H9 (cell line): ENCODE results near the gene WNT10A. TPM values are rescaled to one million over a fixed set of nuclear protein-coding genes. Genes with fewer than 3 reads are reported as not detected.

Source experiments
- DNase-seq: peaks from one replicate; pipeline ENCODE4 v3.0.0-alpha.2; 2017
- H2AFZ ChIP-seq: one replicate; pipeline ENCODE4 v1.6.1; 2013; ENCODE audit warnings: mild to moderate bottlenecking, low read length, control low read depth, moderate library complexity
- H2AK5ac ChIP-seq: 2 replicates; pipeline ENCODE4 v1.6.1; 2013; ENCODE audit warnings: low read length, control low read depth, mixed read lengths; ENCODE audit not compliant: insufficient read length
- H2BK120ac ChIP-seq: one replicate; pipeline ENCODE4 v1.6.1; 2013; ENCODE audit warnings: low read depth, mild to moderate bottlenecking, low read length, control low read depth, inconsistent platforms; ENCODE audit not compliant: poor library complexity, severe bottlenecking
- H2BK12ac ChIP-seq: 2 replicates; pipeline ENCODE4 v1.6.1; 2013; ENCODE audit warnings: low read length, control low read depth, mixed read lengths, low read depth; ENCODE audit not compliant: insufficient read length
- H2BK15ac ChIP-seq: 2 replicates; pipeline ENCODE4 v1.6.1; 2013; ENCODE audit warnings: low read depth, low read length, control low read depth
- H2BK20ac ChIP-seq: one replicate; pipeline ENCODE4 v1.6.1; 2013; ENCODE audit warnings: low read depth, mild to moderate bottlenecking, low read length, control low read depth, inconsistent platforms; ENCODE audit not compliant: poor library complexity, severe bottlenecking
- H2BK5ac ChIP-seq: 2 replicates; pipeline ENCODE4 v1.6.1; 2013; ENCODE audit warnings: low read length, control low read depth, mixed read lengths; ENCODE audit not compliant: insufficient read length
- H3K14ac ChIP-seq: 2 replicates; pipeline ENCODE4 v1.6.1; 2013; ENCODE audit warnings: low read length, control low read depth; ENCODE audit not compliant: insufficient read depth
- H3K18ac ChIP-seq: 2 replicates; pipeline ENCODE4 v1.6.1; 2013; ENCODE audit warnings: low read depth, mild to moderate bottlenecking, mixed read lengths, low read length, control low read depth; ENCODE audit not compliant: insufficient read length
- H3K23ac ChIP-seq: 2 replicates; pipeline ENCODE4 v1.6.1; 2013; ENCODE audit warnings: low read length, control low read depth, mixed read lengths, low read depth; ENCODE audit not compliant: insufficient read length
- H3K23me2 ChIP-seq: 2 replicates; pipeline ENCODE4 v1.6.1; 2013; ENCODE audit warnings: low read depth, mild to moderate bottlenecking, mixed read lengths, low read length, control low read depth; ENCODE audit not compliant: insufficient read length, poor library complexity, severe bottlenecking
- H3K27ac ChIP-seq: 2 replicates; pipeline ENCODE4 v1.5.1; 2013; ENCODE audit warnings: low read length, control low read depth, mixed read lengths, low read depth; ENCODE audit not compliant: insufficient read length
- H3K27me3 ChIP-seq: 2 replicates; pipeline ENCODE4 v1.6.1; 2013; ENCODE audit warnings: low read length, control low read depth, inconsistent platforms; ENCODE audit not compliant: insufficient read depth
- H3K4ac ChIP-seq: 2 replicates; pipeline ENCODE4 v1.6.1; 2013; ENCODE audit warnings: low read depth, mild to moderate bottlenecking, control low read depth, inconsistent platforms, low read length, moderate library complexity
- H3K4me1 ChIP-seq: 2 replicates; pipeline ENCODE4 v1.6.1; 2013; ENCODE audit warnings: low read length, control low read depth, inconsistent platforms; ENCODE audit not compliant: insufficient read depth
- H3K4me2 ChIP-seq: 2 replicates; pipeline ENCODE4 v1.6.1; 2013; ENCODE audit warnings: low read length, control low read depth, mixed read lengths; ENCODE audit not compliant: insufficient read length, insufficient read depth
- H3K56ac ChIP-seq: 2 replicates; pipeline ENCODE4 v1.6.1; 2013; ENCODE audit warnings: low read depth, mild to moderate bottlenecking, mixed read lengths, low read length, control low read depth; ENCODE audit not compliant: insufficient read length
- H3K79me1 ChIP-seq: 2 replicates; pipeline ENCODE4 v1.6.1; 2013; ENCODE audit warnings: low read depth, mild to moderate bottlenecking, moderate library complexity, low read length, control low read depth, inconsistent platforms; ENCODE audit not compliant: insufficient read depth, poor library complexity, severe bottlenecking
- H3K79me2 ChIP-seq: 2 replicates; pipeline ENCODE4 v1.6.1; 2013; ENCODE audit warnings: low read length, control low read depth, inconsistent platforms; ENCODE audit not compliant: insufficient read depth
- H3K9ac ChIP-seq: 2 replicates; pipeline ENCODE4 v1.6.1; 2013; ENCODE audit warnings: low read length, control low read depth, mixed read lengths; ENCODE audit not compliant: insufficient read length; ENCODE audit errors: extremely low read depth
- H3K9me3 ChIP-seq: one replicate; pipeline ENCODE4 v1.6.1; 2013; ENCODE audit warnings: low read depth, low read length, inconsistent platforms; ENCODE audit not compliant: control insufficient read depth
- H3T11ph ChIP-seq: one replicate; pipeline ENCODE4 v1.6.1; 2013; ENCODE audit warnings: mild to moderate bottlenecking, low read length, control low read depth, inconsistent platforms
- H4K20me1 ChIP-seq: one replicate; pipeline ENCODE4 v1.6.1; 2013; ENCODE audit not compliant: control insufficient read depth, insufficient read length, insufficient read depth
- H4K5ac ChIP-seq: 2 replicates; pipeline ENCODE4 v1.6.1; 2013; ENCODE audit warnings: low read depth, mild to moderate bottlenecking, mixed read lengths, low read length, control low read depth; ENCODE audit not compliant: insufficient read length
- H4K8ac ChIP-seq: replicated peaks from 2 replicates; pipeline ENCODE4 v1.6.1; 2013; ENCODE audit warnings: low read length, control low read depth, mixed read lengths, low read depth; ENCODE audit not compliant: insufficient read length
- H4K91ac ChIP-seq: 2 replicates; pipeline ENCODE4 v1.6.1; 2013; ENCODE audit warnings: low read depth, mild to moderate bottlenecking, moderate library complexity, mixed read lengths, low read length, control low read depth; ENCODE audit not compliant: insufficient read length
- H3K27ac Mint-ChIP-seq, 3 experiments: 2 replicates in 2 of 3; 3 replicates in 1 of 3; pipeline ENCODE4 v1.8.0; 2020 to 2021; ENCODE audit warnings: mixed read lengths in 3 of 3, mild to moderate bottlenecking in 1 of 3, moderate library complexity in 1 of 3
- H3K27me3 Mint-ChIP-seq: 2 replicates; pipeline ENCODE4 v1.8.0; 2021; ENCODE audit warnings: low read depth, mild to moderate bottlenecking, moderate library complexity, mixed read lengths
- H3K36me3 Mint-ChIP-seq, 3 experiments: 2 replicates in 2 of 3; 3 replicates in 1 of 3; pipeline ENCODE4 v1.8.0; 2020 to 2021; ENCODE audit warnings: low read depth in 3 of 3, mixed read lengths in 3 of 3; ENCODE audit not compliant: insufficient read depth in 1 of 3
- H3K4me1 Mint-ChIP-seq, 2 experiments: 2 replicates each; pipeline ENCODE4 v1.8.0; 2020; ENCODE audit warnings: mixed read lengths in 2 of 2
- H3K4me3 Mint-ChIP-seq, 2 experiments: 2 replicates in 1 of 2; 3 replicates in 1 of 2; pipeline ENCODE4 v1.8.0; 2020 to 2021; ENCODE audit warnings: mild to moderate bottlenecking in 2 of 2, mixed read lengths in 2 of 2, moderate library complexity in 1 of 2
- H3K9me3 Mint-ChIP-seq, 2 experiments: 2 replicates in 1 of 2; 3 replicates in 1 of 2; pipeline ENCODE4 v1.8.0; 2020; ENCODE audit warnings: mild to moderate bottlenecking in 2 of 2, mixed read lengths in 2 of 2, moderate library complexity in 1 of 2
- CTCF ChIP-seq: fragments of 200-600 bp; sonication (generic); conservative IDR thresholded peaks from 3 replicates; pipeline ENCODE4 v1.8.0; 2021; ENCODE audit warnings: antibody characterized with exemption, mild to moderate bottlenecking
- WGBS: extraction: QIAGEN DNeasy Blood & Tissue Kit; methylation state at CpG from one replicate; pipeline ENCODE4 v1.1.7; 2013; ENCODE audit warnings: missing lambda C conversion rate, low lambda C conversion rate, mixed read lengths; ENCODE audit not compliant: insufficient read length; ENCODE audit errors: extremely low coverage; 5-methylcytosine and 5-hydroxymethylcytosine counted together
- total RNA-seq: library from RNA; stranded (reverse); gene quantifications from 2 replicates; pipeline ENCODE4 v1.2.1, GENCODE V29; 2021

Gene WNT10A
- total RNA-seq, 1 experiment from 2014 or later: not detected

- peaks cover 2% of the 10 kb centered on the region for H3K23me2 ChIP-seq
- H2BK12ac ChIP-seq: no peak overlapping the region
- peaks cover 0 to 2% of the 10 kb centered on the region in 2 experiments; a peak in 1 of 5 replicates for H3K9me3 Mint-ChIP-seq
- H3K79me2 ChIP-seq: no peaks in the 10 kb centered on the region
- H3K4me3 Mint-ChIP-seq: no peak overlapping the region; a peak in 1 of 5 replicates
- H3K36me3 Mint-ChIP-seq: no peaks in the 10 kb centered on the region; a peak in 1 of 7 replicates
- no peak for DNase-seq
- peaks cover 8 to 26% of the 10 kb centered on the region in 2 experiments for H3K4me1 Mint-ChIP-seq
- no peak overlapping the region for H3K27ac ChIP-seq
- H2BK20ac ChIP-seq: no peak overlapping the region
- no CpG with 5 or more reads among the region's 3 CpGs for WGBS
- no peak overlapping the region for H2BK5ac ChIP-seq
- H3K14ac ChIP-seq: no peak overlapping the region
- H3K9ac ChIP-seq: no peak overlapping the region
- peaks cover 97% of the 10 kb centered on the region for H3K27me3 Mint-ChIP-seq
- H4K8ac ChIP-seq: no peak overlapping the region
- no peak overlapping the region for H3K18ac ChIP-seq
- H3K56ac ChIP-seq: no peak overlapping the region
- H3K27me3 ChIP-seq: peaks cover 78% of the 10 kb centered on the region
- H3K9me3 ChIP-seq: no peaks in the 10 kb centered on the region
- no peak overlapping the region for H3K23ac ChIP-seq
- no peak overlapping the region for H3K4me2 ChIP-seq
- H3K79me1 ChIP-seq: no peaks in the 10 kb centered on the region
- no peak overlapping the region for H4K91ac ChIP-seq
- no peaks in the 10 kb centered on the region for H4K20me1 ChIP-seq
- TF ChIP-seq CTCF: no peak
- H3T11ph ChIP-seq: no peak overlapping the region
- H2AK5ac ChIP-seq: no peak overlapping the region
- H3K4ac ChIP-seq: no peak overlapping the region
- H3K4me1 ChIP-seq: no peaks in the 10 kb centered on the region; the same call in 1 of the 2 replicates
- no peak overlapping the region for H2BK120ac ChIP-seq
- H4K5ac ChIP-seq: no peak overlapping the region
- H2AFZ ChIP-seq: no peak overlapping the region
- H2BK15ac ChIP-seq: no peak overlapping the region
- no peak overlapping the region for H3K27ac Mint-ChIP-seq
These were observed 9.7 kb downstream of the WNT10A start for GRCh38 chr2:218890369-218890768.
